Renal cortical epithelial cell (primary cell): ENCODE results near the gene ULK3. TPM values are rescaled to one million over a fixed set of nuclear protein-coding genes. Genes with fewer than 3 reads are reported as not detected.
"Not testable (repeated sequence)": the region's sequence is repeated elsewhere in the genome, so short reads cannot be mapped to it uniquely, and the experiment has no call there.

Experiments
- DNase-seq: peaks from one replicate; pipeline ENCODE4 v3.0.0-alpha.2; 2011; ENCODE audit warnings: low read depth
- total RNA-seq: library from RNA; depleted of rRNA; stranded (reverse); fragments of >200 nt; gene quantifications from 2 replicates; pipeline ENCODE4 v1.2.3, GENCODE V29; 2014

ULK3 gene
- total RNA-seq: 13.4 and 20.4 TPM in 2 replicates

- peak; percentile 72 for DNase-seq
Observed at GRCh38 chr15:74842581-74843444, at the start of gene ULK3. Gene ULK3 (minus strand): TSS chr15:74843156. CDS start chr15:74843105, 51 bp downstream.

GRCh38 chr15:74892313-74892712 lies 49.4 kb upstream of the ULK3 start:
- peak; percentile 56 for DNase-seq

- DNase-seq: no peak
Observed at GRCh38 chr15:74891469-74891868, 48.5 kb upstream of the ULK3 start.

GRCh38 chr15:74890665-74890960 lies 47.7 kb upstream of the ULK3 start:
- no peak for DNase-seq

- peak; percentile 43 for DNase-seq
Observed at GRCh38 chr15:74889883-74890664, 47.1 kb upstream of the ULK3 start, which contains the start of gene MPI. Gene MPI (plus strand): TSS chr15:74890042. CDS start chr15:74890074, 32 bp downstream.

- no peak for DNase-seq
Observed at GRCh38 chr15:74889390-74889882, 46.5 kb upstream of the ULK3 start.

GRCh38 chr15:74888716-74889115 lies 45.8 kb upstream of the ULK3 start:
- DNase-seq: no peak

- DNase-seq: not testable (repeated sequence)
Observed at GRCh38 chr15:74887537-74888193, 44.7 kb upstream of the ULK3 start.

- DNase-seq: no peak
Observed at GRCh38 chr15:74885461-74885860, 42.5 kb upstream of the ULK3 start.

GRCh38 chr15:74884428-74885223 lies 41.7 kb upstream of the ULK3 start:
- peak; percentile 15 for DNase-seq

- no peak for DNase-seq
Observed at GRCh38 chr15:74882528-74882927, 39.6 kb upstream of the ULK3 start.

GRCh38 chr15:74878273-74878672 lies 35.3 kb upstream of the ULK3 start:
- DNase-seq: no peak

- DNase-seq: no peak
Observed at GRCh38 chr15:74873756-74874424, 30.9 kb upstream of the ULK3 start.

GRCh38 chr15:74873036-74873755 lies 30.2 kb upstream of the ULK3 start, which contains the start of gene SCAMP2:
Gene SCAMP2 (minus strand): TSS chr15:74873365. CDS start chr15:74873255, 110 bp downstream.
- DNase-seq: peak; percentile 88

GRCh38 chr15:74872702-74873035 lies 29.7 kb upstream of the ULK3 start:
- DNase-seq: no peak

- DNase-seq: peak; percentile 86
Observed at GRCh38 chr15:74870436-74871215, 27.7 kb upstream of the ULK3 start.

GRCh38 chr15:74869726-74870407 lies 26.9 kb upstream of the ULK3 start:
- DNase-seq: no peak

GRCh38 chr15:74869372-74869725 lies 26.4 kb upstream of the ULK3 start:
- DNase-seq: no peak

- peak; percentile 53 for DNase-seq
Observed at GRCh38 chr15:74868059-74868458, 25.1 kb upstream of the ULK3 start.
